ENCODE data around the gene MYO1B.

The MYO1B gene

GRCh38 chr2:191245046-191245868, at the start of gene MYO1B:
MYO1B (plus strand) TSS chr2:191245404; CDS start chr2:191276896, 31,492 bp downstream.
- H3K4me3 ChIP-seq (ENCODE audit: low read length), result peak within 1 kb of the TSS; percentile 61; the same call in 1 of the 2 replicates
- TF ChIP-seq ZNF274 (IDR thresholded peaks at IDR 0.05; ENCODE audit: low read depth, low read length), result no peak

GRCh38 chr2:191197096-191197495, 48.1 kb upstream of the MYO1B start:
- TF ChIP-seq ZNF274 (IDR thresholded peaks at IDR 0.05; ENCODE audit: low read depth, low read length), result no peak
- no peak overlapping the region for H3K4me3 ChIP-seq (ENCODE audit: low read length)

- TF ChIP-seq ZNF274 (IDR thresholded peaks at IDR 0.05; ENCODE audit: low read depth, low read length), result no peak
- no peak overlapping the region for H3K4me3 ChIP-seq (ENCODE audit: low read length)
Measured at GRCh38 chr2:191198271-191198670, 46.9 kb upstream of the MYO1B start.

GRCh38 chr2:191199929-191200512, 45.2 kb upstream of the MYO1B start:
- H3K4me3 ChIP-seq (ENCODE audit: low read length), result no peak overlapping the region
- no peak for TF ChIP-seq ZNF274 (IDR thresholded peaks at IDR 0.05; ENCODE audit: low read depth, low read length)

GRCh38 chr2:191200910-191201309, 44.3 kb upstream of the MYO1B start:
- no peak overlapping the region for H3K4me3 ChIP-seq (ENCODE audit: low read length)
- TF ChIP-seq ZNF274 (IDR thresholded peaks at IDR 0.05; ENCODE audit: low read depth, low read length), result no peak

- no peak for TF ChIP-seq ZNF274 (IDR thresholded peaks at IDR 0.05; ENCODE audit: low read depth, low read length)
- H3K4me3 ChIP-seq (ENCODE audit: low read length), result no peak overlapping the region
Measured at GRCh38 chr2:191202209-191202721, 42.9 kb upstream of the MYO1B start.

GRCh38 chr2:191202881-191203397, 42.3 kb upstream of the MYO1B start:
- no peak overlapping the region for H3K4me3 ChIP-seq (ENCODE audit: low read length)
- no peak for TF ChIP-seq ZNF274 (IDR thresholded peaks at IDR 0.05; ENCODE audit: low read depth, low read length)

GRCh38 chr2:191204433-191204832, 40.8 kb upstream of the MYO1B start:
- TF ChIP-seq ZNF274 (IDR thresholded peaks at IDR 0.05; ENCODE audit: low read depth, low read length), result no peak

GRCh38 chr2:191206613-191207471, 38.4 kb upstream of the MYO1B start:
- no peak overlapping the region for H3K4me3 ChIP-seq (ENCODE audit: low read length)
- TF ChIP-seq ZNF274 (IDR thresholded peaks at IDR 0.05; ENCODE audit: low read depth, low read length), result no peak

More at GRCh38 chr2:191204433-191204832, 40.8 kb upstream of the MYO1B start:
- H3K4me3 ChIP-seq (ENCODE audit: low read length), result peak overlapping the region; percentile 33; the same call in 1 of the 2 replicates

- H3K4me3 ChIP-seq (ENCODE audit: low read length), result no peak overlapping the region
- TF ChIP-seq ZNF274 (IDR thresholded peaks at IDR 0.05; ENCODE audit: low read depth, low read length), result no peak
Measured at GRCh38 chr2:191209340-191209739, 35.9 kb upstream of the MYO1B start.

GRCh38 chr2:191212119-191212518, 33.1 kb upstream of the MYO1B start:
- H3K4me3 ChIP-seq (ENCODE audit: low read length), result no peak overlapping the region
- no peak for TF ChIP-seq ZNF274 (IDR thresholded peaks at IDR 0.05; ENCODE audit: low read depth, low read length)

- no peak overlapping the region for H3K4me3 ChIP-seq (ENCODE audit: low read length)
- TF ChIP-seq ZNF274 (IDR thresholded peaks at IDR 0.05; ENCODE audit: low read depth, low read length), result no peak
Measured at GRCh38 chr2:191213333-191213732, 31.9 kb upstream of the MYO1B start.

GRCh38 chr2:191215230-191215629, 30.0 kb upstream of the MYO1B start:
- H3K4me3 ChIP-seq (ENCODE audit: low read length), result no peak overlapping the region
- TF ChIP-seq ZNF274 (IDR thresholded peaks at IDR 0.05; ENCODE audit: low read depth, low read length), result no peak

- TF ChIP-seq ZNF274 (IDR thresholded peaks at IDR 0.05; ENCODE audit: low read depth, low read length), result no peak
- no peak overlapping the region for H3K4me3 ChIP-seq (ENCODE audit: low read length)
Measured at GRCh38 chr2:191215666-191216065, 29.5 kb upstream of the MYO1B start.

Data from GM08714 (cell line).